GM21619 (cell line): ENCODE data around the gene GC.
"Not testable (repeated sequence)": the region's sequence is repeated elsewhere in the genome, so short reads cannot be mapped to it uniquely, and the experiment has no call there.

ENCODE experiments used
- ATAC-seq: cut with Tn5 transposase; IDR thresholded peaks from one replicate; pipeline ENCODE4 v1.9.1; 2021; ENCODE audit not compliant: unreplicated experiment

GC gene

GRCh38 chr4:71768123-71768522 lies 15.8 kb downstream of the GC start:
- no peak for ATAC-seq

GRCh38 chr4:71765821-71766383 lies 18.0 kb downstream of the GC start:
- ATAC-seq = no peak

- ATAC-seq = no peak
Observed at GRCh38 chr4:71765350-71765749, 18.5 kb downstream of the GC start.

GRCh38 chr4:71752383-71753042 lies 31.4 kb downstream of the GC start:
- no peak for ATAC-seq

GRCh38 chr4:71749008-71749594 lies 34.8 kb downstream of the GC start:
- ATAC-seq = no peak

GRCh38 chr4:71746379-71746778 lies 37.5 kb downstream of the GC start:
- no peak for ATAC-seq

- ATAC-seq = not testable (repeated sequence)
Observed at GRCh38 chr4:71738782-71739181, 45.1 kb downstream of the GC start.

- no peak for ATAC-seq
Observed at GRCh38 chr4:71732706-71733105, 51.2 kb downstream of the GC start.

GRCh38 chr4:71732066-71732465 lies 51.8 kb downstream of the GC start:
- ATAC-seq = no peak

GRCh38 chr4:71729856-71730255 lies 54.0 kb downstream of the GC start:
- no peak for ATAC-seq

GRCh38 chr4:71713611-71714203 lies 70.2 kb downstream of the GC start:
- peak; percentile 71 for ATAC-seq

GRCh38 chr4:71711985-71712348 lies 71.9 kb downstream of the GC start:
- no peak for ATAC-seq

GRCh38 chr4:71711044-71711984 lies 72.6 kb downstream of the GC start:
- ATAC-seq = no peak

GRCh38 chr4:71709961-71710360 lies 73.9 kb downstream of the GC start:
- ATAC-seq = no peak

- ATAC-seq = no peak
Observed at GRCh38 chr4:71698141-71698540, 85.7 kb downstream of the GC start.

GRCh38 chr4:71697031-71697430 lies 86.8 kb downstream of the GC start:
- no peak for ATAC-seq

- no peak for ATAC-seq
Observed at GRCh38 chr4:71694961-71695360, 88.9 kb downstream of the GC start.

- no peak for ATAC-seq
Observed at GRCh38 chr4:71692963-71693362, 90.9 kb downstream of the GC start.

GRCh38 chr4:71692198-71692597 lies 91.7 kb downstream of the GC start:
- no peak for ATAC-seq
